SK-N-SH treated with all-trans-retinoic acid at 6 μM for 48 hours (cell line): ENCODE data around the gene UBXN10.

ENCODE experiments used
- ATAC-seq: fragments of 200-7000 bp; cut with Tn5 transposase; 3 replicates; pipeline ENCODE4 v1.9.1; 2020; ENCODE audit warnings: mild to moderate bottlenecking, moderate library complexity
- ARNTL ChIP-seq: fragments of 450-650 bp; formaldehyde crosslinking; IDR thresholded peaks from 2 replicates; pipeline ENCODE4 v1.5.0; 2020; ENCODE audit warnings: low read depth, mild to moderate bottlenecking, moderate library complexity, borderline replicate concordance
- BACH2 ChIP-seq: fragments of 250-450 bp; sonication (Bioruptor Pico); IDR thresholded peaks from 2 replicates; pipeline ENCODE4 v1.9.0; 2021; ENCODE audit warnings: mild to moderate bottlenecking, borderline replicate concordance
- CSDC2 ChIP-seq: fragments of 250-450 bp; sonication (Bioruptor Pico); IDR thresholded peaks from 2 replicates; pipeline ENCODE4 v1.5.0; 2020; ENCODE audit warnings: mild to moderate bottlenecking, moderate library complexity
- ESRRG ChIP-seq: fragments of 250-450 bp; sonication (Bioruptor Pico); IDR thresholded peaks from 2 replicates; pipeline ENCODE4 v1.6.1; 2021; ENCODE audit warnings: mild to moderate bottlenecking
- GLIS3 ChIP-seq: fragments of 250-450 bp; sonication (Bioruptor Pico); IDR thresholded peaks from 2 replicates; pipeline ENCODE4 v1.5.0; 2020; ENCODE audit warnings: mild to moderate bottlenecking, moderate library complexity
- ISL1 ChIP-seq: fragments of 250-450 bp; sonication (Bioruptor Pico); IDR thresholded peaks from 2 replicates; pipeline ENCODE4 v2.1.2; 2022; ENCODE audit warnings: mild to moderate bottlenecking, moderate library complexity
- OSR1 ChIP-seq: fragments of 250-450 bp; sonication (Bioruptor Pico); IDR thresholded peaks from 2 replicates; pipeline ENCODE4 v1.8.0; 2022; ENCODE audit warnings: moderate library complexity, mild to moderate bottlenecking, inconsistent platforms
- POU6F1 ChIP-seq: fragments of 250-450 bp; sonication (Bioruptor Pico); IDR thresholded peaks from 2 replicates; pipeline ENCODE4 v1.8.0; 2021; ENCODE audit warnings: low read depth, mild to moderate bottlenecking, moderate library complexity, borderline replicate concordance
- RARB ChIP-seq: fragments of 250-450 bp; sonication (Bioruptor Pico); IDR thresholded peaks from 2 replicates; pipeline ENCODE4 v1.8.0; 2021; ENCODE audit warnings: mild to moderate bottlenecking, moderate library complexity
- SNAI2 ChIP-seq: fragments of 250-450 bp; sonication (Bioruptor Pico); IDR thresholded peaks from 2 replicates; pipeline ENCODE4 v1.5.0; 2020; ENCODE audit warnings: mild to moderate bottlenecking, moderate library complexity
- TCF4 ChIP-seq: fragments of 250-450 bp; sonication (Bioruptor Pico); IDR thresholded peaks from 2 replicates; pipeline ENCODE4 v1.8.0; 2021; ENCODE audit warnings: mild to moderate bottlenecking, moderate library complexity, borderline replicate concordance
- TOX ChIP-seq: fragments of 250-450 bp; sonication (Bioruptor Pico); IDR thresholded peaks from 2 replicates; pipeline ENCODE4 v1.8.0; 2021; ENCODE audit warnings: mild to moderate bottlenecking, moderate library complexity, borderline replicate concordance
- TSHZ2 ChIP-seq: fragments of 250-450 bp; sonication (Bioruptor Pico); IDR thresholded peaks from 2 replicates; pipeline ENCODE4 v1.5.0; 2020; ENCODE audit warnings: mild to moderate bottlenecking, moderate library complexity
- ZFP3 ChIP-seq: fragments of 250-450 bp; sonication (Bioruptor Pico); IDR thresholded peaks from 2 replicates; pipeline ENCODE4 v1.5.0; 2020; ENCODE audit warnings: mild to moderate bottlenecking, moderate library complexity
- ZFP30 ChIP-seq: fragments of 450-650 bp; formaldehyde crosslinking; IDR thresholded peaks from 2 replicates; pipeline ENCODE4 v1.5.0; 2022; ENCODE audit warnings: mild to moderate bottlenecking, moderate library complexity
- ZNF565 ChIP-seq: fragments of 450-650 bp; formaldehyde crosslinking; conservative IDR thresholded peaks from 2 replicates; pipeline ENCODE4 v1.5.0; 2020; ENCODE audit warnings: low read depth, mild to moderate bottlenecking, moderate library complexity
- ZNF70 ChIP-seq: fragments of 450-650 bp; formaldehyde crosslinking; IDR thresholded peaks from 2 replicates; pipeline ENCODE4 v1.5.0; 2020; ENCODE audit warnings: mild to moderate bottlenecking, moderate library complexity
- ZNF8 ChIP-seq: fragments of 450-650 bp; formaldehyde crosslinking; IDR thresholded peaks from 2 replicates; pipeline ENCODE4 v1.5.0; 2020; ENCODE audit warnings: mild to moderate bottlenecking, moderate library complexity
- TF ChIP-seq, protein P1 (sequence below): fragments of 250-450 bp; sonication (Bioruptor Pico); IDR thresholded peaks from 2 replicates; pipeline ENCODE4 v1.5.1; 2021; ENCODE audit warnings: mild to moderate bottlenecking, moderate library complexity
- TF ChIP-seq, protein P2 (sequence below): fragments of 250-450 bp; sonication (Bioruptor Pico); IDR thresholded peaks from 2 replicates; pipeline ENCODE4 v1.8.0; 2020; ENCODE audit warnings: mild to moderate bottlenecking, moderate library complexity, borderline replicate concordance

Gene UBXN10

GRCh38 chr1:20188455-20188817 lies 2.5 kb downstream of the UBXN10 start:
- ATAC-seq: no peak
- TF ChIP-seq OSR1 (CRISPR knock-in tag) (no peak), TCF4 (no peak), ZNF70 (CRISPR knock-in tag) (no peak), ZNF8 (CRISPR knock-in tag) (no peak), TSHZ2 (CRISPR knock-in tag) (no peak), TOX (no peak), CSDC2 (no peak), SNAI2 (CRISPR knock-in tag) (no peak), ISL1 (CRISPR knock-in tag) (no peak), POU6F1 (CRISPR knock-in tag) (no peak), BACH2 (CRISPR knock-in tag) (no peak), ZFP30 (CRISPR knock-in tag) (no peak), GLIS3 (CRISPR knock-in tag) (no peak), ARNTL (no peak), ZNF565 (CRISPR knock-in tag) (no peak), ESRRG (CRISPR knock-in tag) (no peak)
- TF ChIP-seq, protein P1, sequence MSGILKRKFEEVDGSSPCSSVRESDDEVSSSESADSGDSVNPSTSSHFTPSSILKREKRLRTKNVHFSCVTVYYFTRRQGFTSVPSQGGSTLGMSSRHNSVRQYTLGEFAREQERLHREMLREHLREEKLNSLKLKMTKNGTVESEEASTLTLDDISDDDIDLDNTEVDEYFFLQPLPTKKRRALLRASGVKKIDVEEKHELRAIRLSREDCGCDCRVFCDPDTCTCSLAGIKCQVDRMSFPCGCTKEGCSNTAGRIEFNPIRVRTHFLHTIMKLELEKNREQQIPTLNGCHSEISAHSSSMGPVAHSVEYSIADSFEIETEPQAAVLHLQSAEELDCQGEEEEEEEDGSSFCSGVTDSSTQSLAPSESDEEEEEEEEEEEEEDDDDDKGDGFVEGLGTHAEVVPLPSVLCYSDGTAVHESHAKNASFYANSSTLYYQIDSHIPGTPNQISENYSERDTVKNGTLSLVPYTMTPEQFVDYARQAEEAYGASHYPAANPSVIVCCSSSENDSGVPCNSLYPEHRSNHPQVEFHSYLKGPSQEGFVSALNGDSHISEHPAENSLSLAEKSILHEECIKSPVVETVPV (CRISPR knock-in tag): no peak
- TF ChIP-seq, protein P2, sequence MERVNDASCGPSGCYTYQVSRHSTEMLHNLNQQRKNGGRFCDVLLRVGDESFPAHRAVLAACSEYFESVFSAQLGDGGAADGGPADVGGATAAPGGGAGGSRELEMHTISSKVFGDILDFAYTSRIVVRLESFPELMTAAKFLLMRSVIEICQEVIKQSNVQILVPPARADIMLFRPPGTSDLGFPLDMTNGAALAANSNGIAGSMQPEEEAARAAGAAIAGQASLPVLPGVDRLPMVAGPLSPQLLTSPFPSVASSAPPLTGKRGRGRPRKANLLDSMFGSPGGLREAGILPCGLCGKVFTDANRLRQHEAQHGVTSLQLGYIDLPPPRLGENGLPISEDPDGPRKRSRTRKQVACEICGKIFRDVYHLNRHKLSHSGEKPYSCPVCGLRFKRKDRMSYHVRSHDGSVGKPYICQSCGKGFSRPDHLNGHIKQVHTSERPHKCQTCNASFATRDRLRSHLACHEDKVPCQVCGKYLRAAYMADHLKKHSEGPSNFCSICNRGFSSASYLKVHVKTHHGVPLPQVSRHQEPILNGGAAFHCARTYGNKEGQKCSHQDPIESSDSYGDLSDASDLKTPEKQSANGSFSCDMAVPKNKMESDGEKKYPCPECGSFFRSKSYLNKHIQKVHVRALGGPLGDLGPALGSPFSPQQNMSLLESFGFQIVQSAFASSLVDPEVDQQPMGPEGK: no peak

GRCh38 chr1:20189664-20190063 lies 3.8 kb downstream of the UBXN10 start:
- TF ChIP-seq ZNF70 (CRISPR knock-in tag) (no peak), ISL1 (CRISPR knock-in tag) (no peak), TOX (no peak), ZNF8 (CRISPR knock-in tag) (no peak), GLIS3 (CRISPR knock-in tag) (no peak), RARB (CRISPR knock-in tag) (no peak), ZFP3 (CRISPR knock-in tag) (no peak), TSHZ2 (CRISPR knock-in tag) (no peak), POU6F1 (CRISPR knock-in tag) (no peak), BACH2 (CRISPR knock-in tag) (no peak), CSDC2 (no peak)
- TF ChIP-seq, all 23 proteins: peak for 0
- ATAC-seq: no peak
